Neuron (in vitro differentiated cells): ENCODE data around the gene PROM2.

ENCODE experiments used
- H2AFZ ChIP-seq: one replicate; pipeline ENCODE4 v1.6.1; 2013; ENCODE audit warnings: low read depth, mild to moderate bottlenecking, inconsistent platforms, low read length, moderate library complexity
- H3K27me3 ChIP-seq: one replicate; pipeline ENCODE4 v1.6.1; 2013; ENCODE audit warnings: low read length; ENCODE audit not compliant: insufficient read depth
- H3K36me3 ChIP-seq: one replicate; pipeline ENCODE4 v1.6.1; 2013; ENCODE audit warnings: low read length; ENCODE audit not compliant: insufficient read depth
- H3K4me1 ChIP-seq: one replicate; pipeline ENCODE4 v1.6.1; 2013; ENCODE audit warnings: low read length; ENCODE audit not compliant: insufficient read depth
- H3K4me3 ChIP-seq: 2 replicates; pipeline ENCODE4 v1.5.1; 2013; ENCODE audit warnings: mild to moderate bottlenecking, low read length, moderate library complexity
- H3K9me3 ChIP-seq: one replicate; pipeline ENCODE4 v1.6.1; 2013; ENCODE audit warnings: low read length

PROM2 gene

DNA sequence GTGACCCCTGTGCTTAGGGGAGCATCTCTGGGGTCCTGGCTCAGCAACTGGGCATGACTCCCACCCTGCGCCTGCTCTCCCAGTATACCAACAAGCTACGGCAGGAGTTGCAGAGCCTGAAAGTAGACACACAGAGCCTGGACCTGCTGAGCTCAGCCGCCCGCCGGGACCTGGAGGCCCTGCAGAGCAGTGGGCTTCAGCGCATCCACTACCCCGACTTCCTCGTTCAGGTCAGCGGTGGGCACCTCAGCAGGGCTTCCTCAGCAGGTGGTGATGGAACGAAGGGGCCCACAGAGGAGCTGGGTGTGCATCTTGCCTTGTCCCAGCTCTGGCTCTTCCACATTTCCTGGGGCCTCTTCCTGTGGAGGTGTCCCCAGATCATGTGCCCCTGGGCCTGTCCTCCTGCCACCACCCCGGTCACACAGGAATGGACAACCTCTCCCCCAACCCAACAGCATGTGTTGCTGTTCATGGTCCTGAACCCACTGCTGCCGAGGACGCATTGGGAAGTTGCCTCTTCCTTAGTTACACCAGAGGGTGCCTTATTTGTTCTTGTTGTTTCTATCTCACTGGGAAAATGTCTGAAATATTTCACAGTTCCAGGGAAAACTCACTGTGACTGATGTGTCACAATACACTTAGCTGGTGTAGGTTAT lies 10.8 kb downstream of the PROM2 start:
- Histone ChIP-seq H3K4me3 (no peak overlapping the region), H2AFZ (no peak overlapping the region), H3K9me3 (no peaks in the 10 kb centered on the region), H3K27me3 (no peaks in the 10 kb centered on the region), H3K4me1 (no peaks in the 10 kb centered on the region), H3K36me3 (no peaks in the 10 kb centered on the region)

GRCh38 chr2:95285542-95285932 lies 11.3 kb downstream of the PROM2 start:
- no peaks in the 10 kb centered on the region for H3K36me3 ChIP-seq
- H3K4me1 ChIP-seq, result no peaks in the 10 kb centered on the region
- H3K9me3 ChIP-seq, result peaks cover 1% of the 10 kb centered on the region
- no peaks in the 10 kb centered on the region for H3K27me3 ChIP-seq
- no peak overlapping the region for H2AFZ ChIP-seq
- no peak overlapping the region for H3K4me3 ChIP-seq

- Histone ChIP-seq H2AFZ (no peak overlapping the region), H3K4me1 (no peaks in the 10 kb centered on the region), H3K36me3 (no peaks in the 10 kb centered on the region), H3K9me3 (peaks cover 3% of the 10 kb centered on the region), H3K27me3 (no peaks in the 10 kb centered on the region), H3K4me3 (no peak overlapping the region)
Observed at GRCh38 chr2:95287336-95287735, 13.1 kb downstream of the PROM2 start.

DNA sequence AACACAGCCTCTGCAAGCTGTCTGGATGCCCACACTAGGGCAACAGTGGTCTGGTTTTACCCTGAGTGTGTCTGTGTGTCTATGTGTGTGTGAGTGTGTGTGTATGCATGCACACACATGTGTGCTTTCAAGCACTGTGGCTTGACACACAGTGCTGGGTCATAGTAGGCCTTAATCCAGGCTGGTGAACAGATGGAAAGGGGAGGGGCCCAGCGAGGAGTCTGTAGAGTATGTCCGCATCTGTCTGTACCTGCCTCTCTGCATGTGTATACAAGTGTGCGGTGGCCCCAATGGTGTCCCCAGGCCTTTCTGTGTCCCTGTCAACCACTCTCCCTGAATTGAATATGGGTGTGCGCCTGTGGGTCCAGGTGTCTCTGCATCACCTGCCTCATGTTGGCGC lies 13.6 kb downstream of the PROM2 start:
- Histone ChIP-seq H3K4me3 (no peak overlapping the region), H3K4me1 (no peaks in the 10 kb centered on the region), H3K27me3 (no peaks in the 10 kb centered on the region), H2AFZ (no peak overlapping the region), H3K36me3 (no peaks in the 10 kb centered on the region), H3K9me3 (peaks cover 3% of the 10 kb centered on the region)

DNA sequence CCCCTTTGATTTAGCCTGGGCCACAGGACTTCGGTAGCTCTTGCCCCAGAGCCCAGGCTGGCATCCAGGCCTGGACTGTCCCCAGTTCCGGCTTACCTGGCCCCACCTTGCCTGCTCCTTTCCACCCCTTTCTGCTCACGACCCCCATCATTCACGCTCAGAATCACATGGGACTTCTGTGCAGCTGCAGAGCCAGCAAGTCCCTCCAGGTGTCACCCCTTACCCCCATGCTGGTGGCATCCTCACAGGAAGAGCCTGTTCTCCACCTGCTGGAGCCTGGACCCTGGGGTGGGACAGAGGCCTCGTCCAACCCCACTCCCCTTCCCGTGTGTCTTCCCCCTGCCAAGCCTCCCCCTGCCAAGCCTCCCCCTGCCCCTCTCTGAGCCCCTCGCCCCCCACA lies 15.0 kb downstream of the PROM2 start:
- H2AFZ ChIP-seq, result no peak overlapping the region
- H3K36me3 ChIP-seq, result no peaks in the 10 kb centered on the region
- no peak overlapping the region for H3K4me3 ChIP-seq
- H3K9me3 ChIP-seq, result peaks cover 3% of the 10 kb centered on the region
- H3K27me3 ChIP-seq, result no peaks in the 10 kb centered on the region
- no peaks in the 10 kb centered on the region for H3K4me1 ChIP-seq

GRCh38 chr2:95291222-95291621 lies 17.0 kb downstream of the PROM2 start:
- Histone ChIP-seq H3K36me3 (no peaks in the 10 kb centered on the region), H3K4me3 (no peak overlapping the region), H3K4me1 (no peaks in the 10 kb centered on the region), H2AFZ (no peak overlapping the region), H3K9me3 (peaks cover 3% of the 10 kb centered on the region), H3K27me3 (no peaks in the 10 kb centered on the region)

DNA sequence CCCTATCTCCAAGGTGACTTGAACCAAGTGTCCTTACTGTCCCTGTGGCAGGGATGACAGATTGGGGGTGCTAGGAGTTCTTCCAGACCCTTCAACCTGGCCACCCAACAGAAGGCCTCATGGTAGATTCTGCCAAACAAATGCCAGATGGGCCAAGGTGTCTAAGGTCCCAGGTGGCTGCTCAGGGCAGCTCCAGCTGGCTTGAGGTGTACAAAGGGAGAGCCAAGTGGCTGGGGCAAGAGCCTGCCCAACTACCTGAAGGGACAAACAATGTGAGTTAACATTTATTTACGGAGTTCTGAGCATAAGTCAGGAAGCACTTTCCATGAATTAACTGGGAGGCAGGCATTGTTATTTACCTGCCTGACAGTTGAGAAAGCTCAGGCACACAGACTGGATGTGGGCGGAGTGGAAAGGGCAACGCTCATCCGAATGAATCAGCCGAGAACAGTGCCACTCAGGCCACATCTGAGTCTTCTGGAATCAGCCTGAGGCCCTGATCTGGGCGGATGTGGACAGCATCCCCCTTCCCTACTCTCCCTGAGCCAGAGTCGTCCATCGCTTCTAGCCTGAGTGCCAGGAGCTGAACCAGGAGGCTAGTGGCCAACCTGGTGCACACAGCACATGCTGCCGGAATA lies 18.5 kb downstream of the PROM2 start:
- Histone ChIP-seq H3K27me3 (peaks cover 9% of the 10 kb centered on the region), H3K4me3 (no peak overlapping the region), H3K9me3 (peaks cover 3% of the 10 kb centered on the region), H2AFZ (no peak overlapping the region), H3K4me1 (peaks cover 7% of the 10 kb centered on the region), H3K36me3 (no peaks in the 10 kb centered on the region)

GRCh38 chr2:95294579-95295250 lies 20.5 kb downstream of the PROM2 start:
- Histone ChIP-seq H2AFZ (no peak overlapping the region), H3K9me3 (peaks cover 3% of the 10 kb centered on the region), H3K4me3 (no peak overlapping the region), H3K4me1 (peaks cover 9% of the 10 kb centered on the region), H3K36me3 (no peaks in the 10 kb centered on the region), H3K27me3 (peaks cover 16% of the 10 kb centered on the region)

GRCh38 chr2:95295376-95295775 lies 21.1 kb downstream of the PROM2 start:
- Histone ChIP-seq H3K4me3 (no peak overlapping the region), H3K27me3 (peaks cover 16% of the 10 kb centered on the region), H2AFZ (no peak overlapping the region), H3K9me3 (peaks cover 3% of the 10 kb centered on the region), H3K36me3 (no peaks in the 10 kb centered on the region), H3K4me1 (peaks cover 9% of the 10 kb centered on the region)

DNA sequence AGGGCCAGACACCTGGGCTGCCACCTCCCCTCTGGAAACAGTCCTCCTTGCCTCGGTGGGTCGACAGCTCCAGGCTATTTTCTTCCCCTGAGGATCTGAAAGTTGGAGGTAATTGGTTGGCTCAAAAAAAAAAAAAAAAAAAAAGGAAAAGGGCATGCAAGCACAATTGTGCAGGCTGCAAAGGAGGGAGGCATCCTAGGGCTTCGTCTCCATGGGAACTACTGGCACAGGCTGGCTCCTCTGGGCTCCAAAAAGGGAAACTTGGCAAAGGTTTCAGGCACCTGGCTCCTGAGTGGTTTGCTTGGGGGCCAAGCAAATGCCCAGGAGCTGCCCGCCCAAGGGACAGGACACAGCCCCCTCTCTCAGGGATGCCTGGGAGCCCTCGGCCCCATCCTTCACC lies 21.8 kb downstream of the PROM2 start:
- no peaks in the 10 kb centered on the region for H3K9me3 ChIP-seq
- no peak overlapping the region for H3K4me3 ChIP-seq
- no peak overlapping the region for H2AFZ ChIP-seq
- H3K36me3 ChIP-seq, result no peaks in the 10 kb centered on the region
- H3K4me1 ChIP-seq, result peaks cover 9% of the 10 kb centered on the region
- H3K27me3 ChIP-seq, result peaks cover 20% of the 10 kb centered on the region

- Histone ChIP-seq H3K27me3 (peaks cover 20% of the 10 kb centered on the region), H3K36me3 (no peaks in the 10 kb centered on the region), H2AFZ (peak within 1 kb of the TSS; percentile 59), H3K4me1 (peaks cover 9% of the 10 kb centered on the region), H3K4me3 (no peak within 1 kb of the TSS), H3K9me3 (no peaks in the 10 kb centered on the region)
Observed at GRCh38 chr2:95296880-95297487, 22.7 kb downstream of the PROM2 start, which contains the start of gene KCNIP3. Gene KCNIP3 (plus strand): TSS chr2:95297347. CDS start chr2:95297439, 92 bp downstream.

GRCh38 chr2:95297639-95298395 lies 23.6 kb downstream of the PROM2 start:
- no peak overlapping the region for H3K4me3 ChIP-seq
- no peaks in the 10 kb centered on the region for H3K36me3 ChIP-seq
- peaks cover 20% of the 10 kb centered on the region for H3K27me3 ChIP-seq
- peaks cover 9% of the 10 kb centered on the region for H3K4me1 ChIP-seq
- H3K9me3 ChIP-seq, result no peaks in the 10 kb centered on the region
- H2AFZ ChIP-seq, result peak overlapping the region; percentile 59
